CD14-positive monocyte (primary cell): ENCODE measurements around the gene CPA4. TPM values are rescaled to one million over a fixed set of nuclear protein-coding genes. Genes with fewer than 3 reads are reported as not detected.

ENCODE experiments used
- DNase-seq, 3 donors: peaks; one replicate each; pipeline ENCODE4 v3.0.0-alpha.2; 2011 to 2022
- H2AFZ ChIP-seq: 2 replicates; pipeline ENCODE4 v1.6.0; 2012; ENCODE audit warnings: mild to moderate bottlenecking, low read depth, low read length, inconsistent platforms; ENCODE audit not compliant: insufficient read depth, poor library complexity, severe bottlenecking
- H3K27ac ChIP-seq, 2 donors: 1 replicate in 1 of 2; 2 replicates in 1 of 2; pipeline ENCODE4 v1.5.1; 2012 to 2013; ENCODE audit warnings: low read length in 2 of 2, control low read depth in 1 of 2, inconsistent platforms in 1 of 2, low read depth in 1 of 2, mild to moderate bottlenecking in 1 of 2
- H3K27me3 ChIP-seq, 2 donors: one replicate each; pipeline versions ENCODE4 v1.6.0 to v1.6.1; 2011 to 2013; ENCODE audit warnings: low read length in 2 of 2; ENCODE audit not compliant: control insufficient read depth in 2 of 2, insufficient read depth in 2 of 2
- H3K36me3 ChIP-seq, 2 donors: replicated peaks in 1 of 2; 1 replicate in 1 of 2; 2 replicates in 1 of 2; pipeline versions ENCODE4 v1.5.1 to v1.6.1; 2012 to 2013; ENCODE audit warnings: low read length in 2 of 2, control low read depth in 1 of 2, inconsistent platforms in 1 of 2, mild to moderate bottlenecking in 1 of 2; ENCODE audit not compliant: insufficient read depth in 2 of 2, control insufficient read depth in 1 of 2
- H3K4me1 ChIP-seq, 2 donors: 1 replicate in 1 of 2; 2 replicates in 1 of 2; pipeline versions ENCODE4 v1.5.1 to v1.6.1; 2012 to 2013; ENCODE audit warnings: low read length in 2 of 2, control low read depth in 1 of 2, inconsistent platforms in 1 of 2, mild to moderate bottlenecking in 1 of 2, moderate library complexity in 1 of 2; ENCODE audit not compliant: insufficient read depth in 2 of 2, control insufficient read depth in 1 of 2
- H3K4me2 ChIP-seq: replicated peaks from 2 replicates; pipeline ENCODE3; 2012; ENCODE audit warnings: low read length, moderate library complexity, mild to moderate bottlenecking; ENCODE audit not compliant: poor library complexity, severe bottlenecking; ENCODE audit errors: extremely low read depth
- H3K4me3 ChIP-seq, 3 experiments: fragments of 200-600 bp in 1 of 3; sonication (generic) in 1 of 3; replicated peaks in 1 of 3; 1 replicate in 2 of 3; 2 replicates in 1 of 3; pipeline ENCODE4 v1.5.1; 2011 to 2013; ENCODE audit warnings: low read length in 3 of 3, mild to moderate bottlenecking in 3 of 3, control low read depth in 2 of 3, low read depth in 2 of 3, inconsistent platforms in 1 of 3, moderate library complexity in 1 of 3
- H3K79me2 ChIP-seq: 2 replicates; pipeline ENCODE4 v1.6.0; 2012; ENCODE audit warnings: mild to moderate bottlenecking, control low read depth, inconsistent platforms, low read length, moderate library complexity; ENCODE audit not compliant: insufficient read depth
- H3K9ac ChIP-seq: 2 replicates; pipeline ENCODE4 v1.6.0; 2017; ENCODE audit warnings: low read length, mild to moderate bottlenecking; ENCODE audit not compliant: insufficient read depth, poor library complexity, severe bottlenecking
- H3K9me3 ChIP-seq, 2 donors: replicated peaks in 1 of 2; 1 replicate in 1 of 2; 2 replicates in 1 of 2; pipeline versions ENCODE4 v1.5.1 to v1.6.1; 2012 to 2013; ENCODE audit warnings: low read length in 2 of 2, control low read depth in 1 of 2; ENCODE audit not compliant: control insufficient read depth in 1 of 2, insufficient read depth in 1 of 2
- H4K20me1 ChIP-seq: 2 replicates; pipeline ENCODE4 v1.6.0; 2012; ENCODE audit warnings: mild to moderate bottlenecking, low read length, control low read depth, moderate library complexity; ENCODE audit not compliant: insufficient read depth
- H3K27ac Mint-ChIP-seq, 7 donors: one replicate each; pipeline ENCODE4 v1.8.0; 2020; ENCODE audit warnings: mild to moderate bottlenecking in 7 of 7, mixed read lengths in 7 of 7, moderate library complexity in 6 of 7, inconsistent platforms in 2 of 7
- H3K27me3 Mint-ChIP-seq, 3 donors: one replicate each; pipeline ENCODE4 v1.8.0; 2021 to 2022; ENCODE audit warnings: low read depth in 3 of 3, mild to moderate bottlenecking in 3 of 3, mixed read lengths in 3 of 3, moderate library complexity in 3 of 3, inconsistent platforms in 1 of 3
- H3K36me3 Mint-ChIP-seq, 2 donors: one replicate each; pipeline ENCODE4 v1.8.0; 2020; ENCODE audit warnings: mixed read lengths in 2 of 2, inconsistent platforms in 1 of 2, mild to moderate bottlenecking in 1 of 2
- H3K4me1 Mint-ChIP-seq: one replicate; pipeline ENCODE4 v1.8.0; 2020; ENCODE audit warnings: mild to moderate bottlenecking, mixed read lengths
- H3K4me3 Mint-ChIP-seq, 2 donors: one replicate each; pipeline ENCODE4 v1.8.0; 2020; ENCODE audit warnings: mild to moderate bottlenecking in 2 of 2, mixed read lengths in 2 of 2, moderate library complexity in 1 of 2
- H3K9me3 Mint-ChIP-seq, 7 donors: one replicate each; pipeline ENCODE4 v1.8.0; 2020 to 2022; ENCODE audit warnings: mixed read lengths in 7 of 7, mild to moderate bottlenecking in 6 of 7, moderate library complexity in 6 of 7, inconsistent platforms in 2 of 7
- CTCF ChIP-seq: fragments of 200-600 bp; IDR thresholded peaks from one replicate; pipeline ENCODE4 v1.8.0; 2022; ENCODE audit warnings: antibody characterized with exemption, mild to moderate bottlenecking
- WGBS: methylation state at CpG from one replicate; pipeline ENCODE4 v1.1.5; 2013; ENCODE audit warnings: missing lambda C conversion rate; ENCODE audit not compliant: insufficient coverage; 5-methylcytosine and 5-hydroxymethylcytosine counted together
- intact Hi-C, 2 donors: fragments of 100-400 bp; cut with micrococcal nuclease; formaldehyde crosslinking; loops; one replicate each; pipeline versions ENCODE4 v1.15.0 to v1.15.1; 2023
- polyA plus RNA-seq, 3 donors: library from polyadenylated mRNA; depleted of rRNA in 1 of 3; unstranded in 2 of 3; stranded (reverse) in 1 of 3; fragments of 300-500 nt in 2 of 3; fragments of >200 nt in 1 of 3; fragmentation: Illumina TruSeq in 2 of 3; gene quantifications; 1 replicate in 2 of 3; 2 replicates in 1 of 3; pipeline ENCODE4 v1.2.3, GENCODE V29; 2012 to 2021

The CPA4 gene
- polyA plus RNA-seq, 3 donors = not detected

- DNase-seq = no peak
- no peak overlapping the region for H3K9ac ChIP-seq
Observed at GRCh38 chr7:130341882-130342281, 48.9 kb downstream of the CPA4 start.

GRCh38 chr7:130342701-130343380 is 49.9 kb downstream of the CPA4 start:
- no peak for TF ChIP-seq CTCF
- intact Hi-C loops = no loop called here
- Mint-ChIP-seq H3K36me3 (no peaks in the 10 kb centered on the region), H3K27ac (no peak overlapping the region), H3K27me3 (peaks cover 0 to 7% (median 1%) of the 10 kb centered on the region in 3 donors), H3K9me3 (peaks cover 0 to 7% (median 2%) of the 10 kb centered on the region in 7 donors), H3K4me3 (no peak overlapping the region), H3K4me1 (no peaks in the 10 kb centered on the region)
- Histone ChIP-seq H3K9ac (no peak overlapping the region), H2AFZ (no peak overlapping the region), H3K4me2 (no peak overlapping the region), H3K27me3 (no peaks in the 10 kb centered on the region), H3K9me3 (peaks cover 0 to 4% of the 10 kb centered on the region in 2 donors), H4K20me1 (no peaks in the 10 kb centered on the region), H3K79me2 (no peaks in the 10 kb centered on the region), H3K4me3 (no peak overlapping the region), H3K27ac (no peak overlapping the region), H3K4me1 (no peaks in the 10 kb centered on the region), H3K36me3 (no peaks in the 10 kb centered on the region)
- no CpG with 5 or more reads among the region's 3 CpGs for WGBS
- no peak for DNase-seq

More at GRCh38 chr7:130341882-130342281, 48.9 kb downstream of the CPA4 start:
- intact Hi-C loops = no loop called here
- Mint-ChIP-seq H3K4me1 (no peaks in the 10 kb centered on the region), H3K36me3 (no peaks in the 10 kb centered on the region), H3K4me3 (no peak overlapping the region), H3K9me3 (peaks cover 0 to 7% (median 2%) of the 10 kb centered on the region in 7 donors), H3K27ac (no peak overlapping the region), H3K27me3 (peaks cover 0 to 7% (median 3%) of the 10 kb centered on the region in 3 donors)
- Histone ChIP-seq H2AFZ (no peak overlapping the region), H3K27ac (no peak overlapping the region), H3K27me3 (no peaks in the 10 kb centered on the region), H3K4me1 (no peaks in the 10 kb centered on the region), H3K4me3 (no peak overlapping the region), H3K79me2 (no peaks in the 10 kb centered on the region), H3K4me2 (no peak overlapping the region), H3K36me3 (no peaks in the 10 kb centered on the region), H4K20me1 (no peaks in the 10 kb centered on the region), H3K9me3 (peaks cover 0 to 4% of the 10 kb centered on the region in 2 donors)
- no CpG with 5 or more reads among the region's 4 CpGs for WGBS
- TF ChIP-seq CTCF = no peak
